ENCODE results near the gene CCR2.
"Not testable (repeated sequence)": the region's sequence is repeated elsewhere in the genome, so short reads cannot be mapped to it uniquely, and the experiment has no call there.

Gene CCR2

DNA sequence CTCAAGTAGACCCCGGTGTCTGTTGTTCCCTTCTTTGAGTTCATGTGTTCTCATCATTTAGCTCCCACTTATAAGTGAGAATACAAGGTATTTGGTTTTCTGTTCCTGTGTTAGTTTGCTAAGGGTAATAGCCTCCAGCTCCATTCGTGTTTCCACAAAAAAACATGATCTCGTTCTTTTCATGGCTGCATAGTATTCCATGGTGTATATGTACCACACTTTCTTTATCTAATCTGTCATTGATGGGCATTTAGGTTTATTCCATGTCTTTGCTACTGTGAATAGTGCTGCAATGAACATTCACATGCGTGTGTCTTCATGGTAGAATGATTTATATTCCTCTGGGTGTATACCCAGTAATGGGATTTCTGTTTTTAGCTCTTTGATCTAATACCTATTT is 49.0 kb downstream of the CCR2 start:
- not testable (repeated sequence) for DNase-seq (ENCODE audit: low read depth, low spot score)

DNA sequence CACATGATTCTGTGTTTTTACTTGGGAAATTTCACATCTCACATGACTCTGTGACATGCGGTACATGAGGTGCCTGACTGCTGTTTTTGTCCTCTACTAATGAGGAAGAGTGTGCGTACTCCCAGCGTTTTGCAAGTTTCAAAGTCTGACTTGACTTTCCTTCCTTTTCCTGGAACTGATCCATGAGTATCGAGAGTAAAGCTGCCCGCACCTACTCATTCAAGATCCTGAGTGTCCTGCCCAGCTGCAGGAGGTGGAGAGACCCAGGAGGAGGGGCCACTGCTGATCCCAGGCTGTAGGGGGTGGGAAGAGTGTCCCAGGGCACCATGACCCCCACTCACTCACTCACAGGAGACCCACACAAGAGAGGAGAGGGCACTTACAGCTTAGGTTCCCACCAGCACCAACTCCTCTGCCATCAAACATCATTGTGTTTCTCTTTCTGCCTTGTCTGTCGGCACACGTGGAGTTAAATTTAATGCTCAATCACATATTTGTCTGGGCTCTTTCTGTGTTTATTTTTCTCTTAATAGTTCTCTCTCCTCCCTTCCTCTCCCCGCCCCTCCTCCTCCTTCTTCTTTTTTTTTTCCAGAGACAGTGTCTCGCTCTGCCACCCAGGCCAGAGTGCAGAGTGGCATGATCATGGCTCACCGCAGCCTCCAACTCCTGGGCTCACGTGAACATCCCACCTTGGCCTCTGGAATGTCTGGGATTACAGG is 51.5 kb downstream of the CCR2 start:
- no peak for DNase-seq (ENCODE audit: low read depth, low spot score)

DNA sequence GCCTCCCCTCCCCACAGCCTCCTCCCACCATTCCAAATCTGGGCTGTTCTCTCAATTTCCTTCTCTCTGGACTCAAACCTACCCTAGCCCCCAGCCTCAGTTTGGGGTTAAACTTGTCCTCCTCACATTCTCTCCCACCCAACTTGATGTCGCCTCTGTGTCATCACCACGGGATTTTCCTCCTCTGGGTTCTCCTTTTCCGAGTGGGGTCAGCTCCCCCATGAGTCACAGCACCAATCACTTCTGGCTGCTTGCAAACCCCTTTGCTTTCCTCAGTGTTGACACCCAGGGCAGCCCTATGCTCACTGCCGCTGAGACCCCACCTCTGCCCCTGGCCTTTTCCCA is 52.5 kb downstream of the CCR2 start:
- DNase-seq (ENCODE audit: low read depth, low spot score): no peak

DNA sequence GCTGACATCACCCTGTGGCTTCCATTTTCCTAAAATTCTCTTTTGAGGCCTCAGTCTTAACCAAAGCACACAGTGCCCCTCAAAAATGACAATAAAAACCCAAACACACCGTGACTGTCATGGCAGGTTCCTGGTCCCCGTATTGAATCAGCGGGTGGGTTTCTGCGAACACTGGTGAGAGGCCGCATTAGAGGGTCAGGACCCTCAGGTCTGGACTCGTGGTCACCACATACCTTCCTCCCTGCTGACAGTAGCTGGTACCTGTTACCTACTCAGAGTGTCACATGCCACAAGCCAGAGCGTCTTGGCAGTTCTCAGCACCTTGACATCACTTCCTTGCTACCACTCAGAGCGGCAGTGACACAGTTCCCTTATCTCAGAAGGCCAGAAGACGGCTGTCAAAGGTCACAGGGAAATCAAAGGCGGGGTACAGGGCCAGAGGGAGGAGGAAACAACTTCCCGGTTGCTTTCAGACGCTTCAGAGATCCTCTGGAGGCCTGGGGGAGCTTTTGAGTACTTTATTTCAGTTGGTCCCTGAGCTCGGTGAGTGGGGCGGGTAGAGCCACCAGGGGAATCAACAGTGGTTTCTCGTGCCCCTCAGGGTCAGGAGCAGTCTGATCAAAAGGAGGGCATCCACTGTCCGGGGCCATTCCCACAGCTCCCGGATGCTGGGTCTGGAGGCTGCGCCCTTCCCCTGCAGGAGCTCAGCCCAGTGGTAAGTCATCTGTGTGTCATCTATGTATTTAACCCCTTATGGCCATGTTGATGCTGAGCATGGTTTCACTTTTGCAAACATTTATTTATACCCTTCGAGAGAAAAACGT is 53.1 kb downstream of the CCR2 start, which contains the start of the genes CCR5AS and CCRL2:
Gene CCR5AS, minus strand, starts transcription at position 279 of the 824 bp plus-strand sequence.
Gene CCRL2, plus strand, starts transcription at position 472 of the 824 bp plus-strand sequence. CDS start 821 bp downstream, outside the sequence.
- no peak for DNase-seq (ENCODE audit: low read depth, low spot score)

DNA sequence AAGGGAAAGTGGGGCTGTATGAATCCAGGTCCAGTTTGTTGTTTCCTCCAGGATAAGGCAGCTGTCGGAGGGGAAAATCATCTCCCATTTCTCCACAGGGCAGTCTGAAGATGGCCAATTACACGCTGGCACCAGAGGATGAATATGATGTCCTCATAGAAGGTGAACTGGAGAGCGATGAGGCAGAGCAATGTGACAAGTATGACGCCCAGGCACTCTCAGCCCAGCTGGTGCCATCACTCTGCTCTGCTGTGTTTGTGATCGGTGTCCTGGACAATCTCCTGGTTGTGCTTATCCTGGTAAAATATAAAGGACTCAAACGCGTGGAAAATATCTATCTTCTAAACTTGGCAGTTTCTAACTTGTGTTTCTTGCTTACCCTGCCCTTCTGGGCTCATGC is 54.1 kb downstream of the CCR2 start:
- DNase-seq (ENCODE audit: low read depth, low spot score): no peak

DNA sequence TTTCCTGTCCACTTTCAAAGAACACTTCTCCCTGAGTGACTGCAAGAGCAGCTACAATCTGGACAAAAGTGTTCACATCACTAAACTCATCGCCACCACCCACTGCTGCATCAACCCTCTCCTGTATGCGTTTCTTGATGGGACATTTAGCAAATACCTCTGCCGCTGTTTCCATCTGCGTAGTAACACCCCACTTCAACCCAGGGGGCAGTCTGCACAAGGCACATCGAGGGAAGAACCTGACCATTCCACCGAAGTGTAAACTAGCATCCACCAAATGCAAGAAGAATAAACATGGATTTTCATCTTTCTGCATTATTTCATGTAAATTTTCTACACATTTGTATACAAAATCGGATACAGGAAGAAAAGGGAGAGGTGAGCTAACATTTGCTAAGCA is 54.9 kb downstream of the CCR2 start:
- DNase-seq (ENCODE audit: low read depth, low spot score): no peak

DNA sequence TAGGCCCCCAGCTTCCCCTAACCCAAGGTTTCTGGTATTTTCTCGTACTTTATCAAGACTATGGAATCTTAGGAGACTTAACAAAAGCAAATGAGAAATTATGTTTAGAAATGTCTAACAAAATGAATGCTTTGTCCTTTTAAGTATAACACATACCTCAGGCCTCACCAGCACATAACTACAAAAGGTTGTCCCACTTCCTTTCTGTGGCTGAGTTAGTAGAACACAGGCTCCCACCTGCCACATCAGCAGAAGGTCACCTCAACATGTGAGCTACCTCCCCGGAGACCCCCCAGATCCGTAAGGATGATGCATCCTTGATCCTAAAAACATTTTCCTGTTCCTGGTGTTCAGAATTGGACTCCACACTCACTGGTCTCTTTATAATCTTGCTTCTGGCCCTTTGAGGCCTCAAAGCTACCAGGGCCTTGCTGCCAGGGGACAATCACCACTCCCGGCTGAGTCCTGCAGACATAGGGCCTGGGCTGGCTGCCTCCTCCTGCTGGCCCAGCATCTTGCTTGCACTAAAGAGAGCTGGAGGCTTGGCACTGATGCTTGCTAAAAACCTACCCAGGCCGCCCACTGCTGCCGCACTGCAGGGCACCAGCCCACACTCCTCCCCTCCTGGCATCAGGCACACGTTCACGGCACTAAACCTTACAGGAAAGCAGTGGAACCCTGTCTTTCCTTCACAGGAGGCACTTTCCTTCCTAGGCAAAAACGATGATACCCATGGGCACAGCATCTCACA is 56.0 kb downstream of the CCR2 start:
- no peak for DNase-seq (ENCODE audit: low read depth, low spot score)

All from iPS DF 19.7 (cell line).